Astrocyte (in vitro differentiated cells and primary cell): ENCODE measurements around the gene EPM2A. TPM values are rescaled to one million over a fixed set of nuclear protein-coding genes. Genes with fewer than 3 reads are reported as not detected.
"Not testable (repeated sequence)": the region's sequence is repeated elsewhere in the genome, so short reads cannot be mapped to it uniquely, and the experiment has no call there.

ENCODE experiments used
- DNase-seq: peaks from one replicate; pipeline ENCODE4 v3.0.0-alpha.2; 2010; ENCODE audit warnings: low read depth
- FAIRE-seq: peaks from 2 replicates; lab custom pipeline; 2011; peaks lifted over from hg19 to GRCh38; lab: Jason Lieb, UNC
- H2AFZ ChIP-seq: 2 replicates; pipeline ENCODE4 v1.6.0; 2012; ENCODE audit warnings: low read depth, low read length, inconsistent platforms
- H3K27ac ChIP-seq: 2 replicates; pipeline ENCODE4 v1.5.1; 2011; ENCODE audit warnings: low read depth, low read length, inconsistent platforms
- H3K27me3 ChIP-seq: 2 replicates; pipeline ENCODE4 v1.6.0; 2011; ENCODE audit warnings: low read length, inconsistent platforms; ENCODE audit not compliant: insufficient read depth
- H3K36me3 ChIP-seq: 2 replicates; pipeline ENCODE4 v1.5.1; 2011; ENCODE audit warnings: low read length, inconsistent platforms; ENCODE audit not compliant: insufficient read depth
- H3K4me1 ChIP-seq: 2 replicates; pipeline ENCODE4 v1.5.1; 2011; ENCODE audit warnings: low read length, inconsistent platforms; ENCODE audit not compliant: insufficient read depth
- H3K4me2 ChIP-seq: 2 replicates; pipeline ENCODE4 v1.6.0; 2012; ENCODE audit warnings: low read length, inconsistent platforms
- H3K4me3 ChIP-seq: 2 replicates; pipeline ENCODE4 v1.5.1; 2011; ENCODE audit warnings: low read depth, mild to moderate bottlenecking, low read length, inconsistent platforms; ENCODE audit not compliant: insufficient read depth
- H3K79me2 ChIP-seq: 2 replicates; pipeline ENCODE4 v1.6.0; 2012; ENCODE audit warnings: mild to moderate bottlenecking, low read length, inconsistent platforms; ENCODE audit not compliant: insufficient read depth
- H3K9ac ChIP-seq: 2 replicates; pipeline ENCODE4 v1.6.0; 2012; ENCODE audit warnings: mild to moderate bottlenecking, low read length, inconsistent platforms
- H3K9me3 ChIP-seq: 2 replicates; pipeline ENCODE4 v1.5.1; 2012; ENCODE audit warnings: low read depth, mild to moderate bottlenecking, low read length, inconsistent platforms; ENCODE audit not compliant: insufficient read depth
- H4K20me1 ChIP-seq: 2 replicates; pipeline ENCODE4 v1.6.0; 2012; ENCODE audit warnings: low read length, inconsistent platforms; ENCODE audit not compliant: insufficient read depth
- H3K27ac Mint-ChIP-seq: one replicate; pipeline ENCODE4 v1.8.0; 2021; ENCODE audit warnings: mild to moderate bottlenecking, mixed read lengths; ENCODE audit not compliant: unreplicated experiment
- H3K27me3 Mint-ChIP-seq: one replicate; pipeline ENCODE4 v1.8.0; 2021; ENCODE audit warnings: low read depth, mixed read lengths; ENCODE audit not compliant: unreplicated experiment
- H3K36me3 Mint-ChIP-seq: one replicate; pipeline ENCODE4 v1.8.0; 2021; ENCODE audit warnings: low read depth, mixed read lengths; ENCODE audit not compliant: unreplicated experiment
- H3K4me1 Mint-ChIP-seq: one replicate; pipeline ENCODE4 v1.8.0; 2021; ENCODE audit warnings: low read depth, mixed read lengths; ENCODE audit not compliant: unreplicated experiment
- H3K4me3 Mint-ChIP-seq: one replicate; pipeline ENCODE4 v1.8.0; 2021; ENCODE audit warnings: mild to moderate bottlenecking, moderate library complexity, mixed read lengths; ENCODE audit not compliant: unreplicated experiment
- H3K9me3 Mint-ChIP-seq: one replicate; pipeline ENCODE4 v1.8.0; 2021; ENCODE audit warnings: mild to moderate bottlenecking, mixed read lengths; ENCODE audit not compliant: unreplicated experiment
- EZH2 ChIP-seq: IDR thresholded peaks from 2 replicates; pipeline ENCODE4 v1.6.1; 2012; ENCODE audit warnings: mild to moderate bottlenecking, low read length, inconsistent platforms; ENCODE audit not compliant: insufficient read depth
- total RNA-seq: library from RNA; stranded (reverse); gene quantifications from 2 replicates; pipeline ENCODE4 v1.2.1, GENCODE V29; 2021
- TF ChIP-seq, protein P1 (sequence below): IDR thresholded peaks from 2 replicates; pipeline ENCODE4 v1.5.1; 2011; ENCODE audit warnings: low read depth, mild to moderate bottlenecking, inconsistent platforms, low read length, moderate library complexity; ENCODE audit not compliant: insufficient read depth

The EPM2A gene
- total RNA-seq, 1 donor from 2014 or later, result 5.2 TPM

DNA sequence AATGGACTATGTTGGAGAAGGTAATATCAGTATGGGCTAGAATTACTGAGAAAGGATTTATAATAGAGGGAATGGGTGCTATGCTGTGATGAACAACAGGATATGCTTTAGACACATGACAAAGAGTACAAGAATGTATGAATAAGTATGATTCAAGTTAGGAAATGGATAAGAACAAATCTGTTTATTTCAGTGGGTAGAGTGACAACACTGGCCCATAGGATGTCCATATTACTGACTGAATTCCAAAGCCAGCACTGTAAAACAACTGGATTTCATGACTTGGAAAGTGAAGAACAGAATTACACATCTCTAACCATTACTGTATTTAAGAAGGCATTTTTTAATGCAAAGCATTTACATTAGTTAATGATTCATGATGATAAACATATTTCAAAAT is 35.9 kb downstream of the EPM2A start:
- Histone ChIP-seq H3K9ac (no peak overlapping the region), H2AFZ (no peak overlapping the region), H3K79me2 (no peaks in the 10 kb centered on the region), H3K36me3 (no peaks in the 10 kb centered on the region), H3K27me3 (no peaks in the 10 kb centered on the region), H3K4me2 (peak overlapping the region; percentile 31), H3K27ac (peak overlapping the region; percentile 63), H3K4me1 (peaks cover 16% of the 10 kb centered on the region), H3K4me3 (no peak overlapping the region), H4K20me1 (no peaks in the 10 kb centered on the region), H3K9me3 (no peaks in the 10 kb centered on the region)
- Mint-ChIP-seq H3K36me3 (no peaks in the 10 kb centered on the region), H3K27me3 (no peaks in the 10 kb centered on the region), H3K4me1 (peaks cover 12% of the 10 kb centered on the region), H3K27ac (peak overlapping the region; percentile 68), H3K4me3 (no peak overlapping the region), H3K9me3 (peaks cover 6% of the 10 kb centered on the region)
- FAIRE-seq (peak; percentile 81), DNase-seq (peak; percentile 73)
- TF ChIP-seq, protein P1, sequence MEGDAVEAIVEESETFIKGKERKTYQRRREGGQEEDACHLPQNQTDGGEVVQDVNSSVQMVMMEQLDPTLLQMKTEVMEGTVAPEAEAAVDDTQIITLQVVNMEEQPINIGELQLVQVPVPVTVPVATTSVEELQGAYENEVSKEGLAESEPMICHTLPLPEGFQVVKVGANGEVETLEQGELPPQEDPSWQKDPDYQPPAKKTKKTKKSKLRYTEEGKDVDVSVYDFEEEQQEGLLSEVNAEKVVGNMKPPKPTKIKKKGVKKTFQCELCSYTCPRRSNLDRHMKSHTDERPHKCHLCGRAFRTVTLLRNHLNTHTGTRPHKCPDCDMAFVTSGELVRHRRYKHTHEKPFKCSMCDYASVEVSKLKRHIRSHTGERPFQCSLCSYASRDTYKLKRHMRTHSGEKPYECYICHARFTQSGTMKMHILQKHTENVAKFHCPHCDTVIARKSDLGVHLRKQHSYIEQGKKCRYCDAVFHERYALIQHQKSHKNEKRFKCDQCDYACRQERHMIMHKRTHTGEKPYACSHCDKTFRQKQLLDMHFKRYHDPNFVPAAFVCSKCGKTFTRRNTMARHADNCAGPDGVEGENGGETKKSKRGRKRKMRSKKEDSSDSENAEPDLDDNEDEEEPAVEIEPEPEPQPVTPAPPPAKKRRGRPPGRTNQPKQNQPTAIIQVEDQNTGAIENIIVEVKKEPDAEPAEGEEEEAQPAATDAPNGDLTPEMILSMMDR, result no peak
- no peak for TF ChIP-seq EZH2

GRCh38 chr6:145697401-145697800 is 37.9 kb downstream of the EPM2A start:
- Mint-ChIP-seq H3K4me1 (peaks cover 12% of the 10 kb centered on the region), H3K9me3 (peaks cover 12% of the 10 kb centered on the region)
- not testable (repeated sequence) for H3K36me3 Mint-ChIP-seq, DNase-seq, H4K20me1 ChIP-seq, H3K36me3 ChIP-seq, H3K27ac ChIP-seq, H3K79me2 ChIP-seq, H3K4me3 Mint-ChIP-seq, H3K27ac Mint-ChIP-seq, H3K4me2 ChIP-seq, H3K27me3 ChIP-seq, H3K27me3 Mint-ChIP-seq, H3K9ac ChIP-seq, H2AFZ ChIP-seq, H3K9me3 ChIP-seq, FAIRE-seq, H3K4me3 ChIP-seq
- H3K4me1 ChIP-seq, result peaks cover 16% of the 10 kb centered on the region

DNA sequence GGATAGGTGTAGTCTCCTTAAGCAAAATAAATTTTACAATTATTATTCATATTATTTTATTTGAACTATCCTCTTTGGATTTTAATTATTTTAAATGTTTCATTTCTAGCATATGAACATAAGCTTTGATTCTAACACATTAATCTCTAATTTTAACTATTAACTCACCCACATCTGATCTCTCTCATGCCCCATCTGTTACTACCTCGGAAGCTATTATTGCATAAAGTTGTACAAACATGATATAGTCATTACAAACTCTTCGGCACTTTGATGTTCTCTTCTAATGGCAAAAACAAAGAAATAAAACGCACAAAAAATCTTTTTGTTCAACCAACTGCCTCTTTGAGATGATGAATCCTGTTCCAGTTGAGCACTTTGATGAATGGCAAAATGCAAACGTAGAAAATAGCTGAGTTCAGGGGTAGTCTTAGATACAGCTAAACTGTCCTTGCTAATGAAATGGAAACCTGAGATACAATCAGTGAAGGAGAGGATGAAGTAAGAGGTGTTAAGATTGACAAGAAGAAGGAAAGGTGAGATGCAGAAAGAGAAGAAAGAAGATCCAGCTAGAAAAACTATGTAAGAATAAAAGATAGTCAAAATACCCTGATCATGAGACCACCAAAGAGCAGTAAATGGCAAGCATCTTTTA is 41.1 kb downstream of the EPM2A start:
- DNase-seq (no peak), FAIRE-seq (no peak)

More for the DNA sequence above, 41.1 kb downstream of the EPM2A start:
- H3K27me3 Mint-ChIP-seq, result no peaks in the 10 kb centered on the region
- Histone ChIP-seq H2AFZ (no peak overlapping the region), H3K36me3 (no peaks in the 10 kb centered on the region), H3K79me2 (no peaks in the 10 kb centered on the region), H3K27me3 (no peaks in the 10 kb centered on the region), H3K4me2 (no peak overlapping the region), H4K20me1 (no peaks in the 10 kb centered on the region), H3K9me3 (no peaks in the 10 kb centered on the region), H3K4me1 (peaks cover 6% of the 10 kb centered on the region), H3K9ac (no peak overlapping the region), H3K27ac (no peak overlapping the region), H3K4me3 (no peak overlapping the region)
- H3K27ac Mint-ChIP-seq, result no peak overlapping the region
- H3K36me3 Mint-ChIP-seq, result no peaks in the 10 kb centered on the region
- peaks cover 3% of the 10 kb centered on the region for H3K4me1 Mint-ChIP-seq
- H3K4me3 Mint-ChIP-seq, result no peak overlapping the region
- no peak for TF ChIP-seq EZH2
- TF ChIP-seq, protein P1, result no peak
- H3K9me3 Mint-ChIP-seq, result peaks cover 12% of the 10 kb centered on the region
